Heart left ventricle (tissue), 13 donors: ENCODE results near the gene PRKCA.

Experiments used
- POLR2A ChIP-seq, 2 donors: fragments of 450-650 bp; IDR thresholded peaks; one replicate each; pipeline ENCODE4 v1.6.1; 2017; ENCODE audit warnings: antibody characterized with exemption in 2 of 2, mild to moderate bottlenecking in 2 of 2, moderate library complexity in 2 of 2
- TF ChIP-seq, protein P1 (sequence below), 12 donors: fragments of 200-600 bp; sonication (generic) in 4 of 12; IDR thresholded peaks; one replicate each; pipeline versions ENCODE4 v1.5.0 to v1.8.0; 2018 to 2022; ENCODE audit warnings: antibody characterized with exemption in 12 of 12, mild to moderate bottlenecking in 5 of 12
- donor health status: ischemic (EF 13 %, LVEDD 7.1; RV severe dilation, severe dysfunction).
- donor health status: DM: no; HTN: yes; CAD: no.
- donor health status: DM: no; HTN: no; CAD: no.
- donor health status: ischemic (EF 25% LVEDD 6.9; RV normal size, moderate dysfunction).
- donor health status: ischemic (EF 25% LVEDD 5.7; RV mildly dilated, moderate dysfunction).
- donor health status: ischemic (EF 35%, LVEDD 5.7; RV mildly dilated, moderate dysfunction).
- donor health status: nonischemic (EF 11% LVEDD 7.7; RV severe dilation, severe dysfunction).
- donor health status: DM: yes; HTN: yes; CAD: no.
- donor health status: PGD.
- donor health status: ischemic (EF 29% LVEDD 5.4; RV normal size, mild dysfunction).
- donor health status: nonischemic (EF 23%, LVEDD 6.1; RV moderate dilation, normal function).

DNA sequence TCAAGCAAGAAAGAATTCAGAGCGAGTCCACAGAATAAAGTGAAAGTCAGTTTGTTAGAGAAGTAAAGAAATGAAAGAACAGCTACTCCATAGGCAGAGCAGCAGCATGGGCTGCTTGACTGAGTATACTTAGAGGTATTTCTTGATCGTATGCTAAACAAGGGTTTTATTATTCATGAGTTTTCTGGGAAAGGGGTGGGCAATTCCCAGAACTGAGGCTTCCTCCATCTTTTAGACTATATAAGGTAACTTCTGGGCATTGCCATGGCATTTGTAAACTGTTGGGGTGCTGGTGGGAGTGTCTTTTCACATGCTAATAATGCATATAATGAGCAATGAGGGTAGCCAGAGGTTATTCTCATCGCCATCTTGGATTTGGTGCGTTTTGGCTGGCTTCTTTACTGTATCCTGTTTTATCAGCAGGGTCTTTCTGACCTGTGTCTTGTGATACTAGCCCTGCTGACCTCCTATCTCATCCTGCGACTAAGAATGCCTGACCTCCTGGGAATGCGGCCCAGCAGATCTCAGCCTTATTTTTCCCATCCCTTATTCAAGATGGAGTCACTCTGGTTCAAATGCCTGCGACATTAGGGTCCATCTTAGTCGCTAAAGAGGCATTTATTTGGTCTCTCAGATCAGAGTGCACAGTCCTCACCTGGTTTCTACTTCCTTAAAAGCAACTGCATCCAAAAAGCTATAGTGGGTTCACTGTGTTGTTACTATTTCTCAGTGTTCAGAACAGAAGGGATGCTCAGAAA, 432.0 kb downstream of the PRKCA start:
- TF ChIP-seq, protein P1, sequence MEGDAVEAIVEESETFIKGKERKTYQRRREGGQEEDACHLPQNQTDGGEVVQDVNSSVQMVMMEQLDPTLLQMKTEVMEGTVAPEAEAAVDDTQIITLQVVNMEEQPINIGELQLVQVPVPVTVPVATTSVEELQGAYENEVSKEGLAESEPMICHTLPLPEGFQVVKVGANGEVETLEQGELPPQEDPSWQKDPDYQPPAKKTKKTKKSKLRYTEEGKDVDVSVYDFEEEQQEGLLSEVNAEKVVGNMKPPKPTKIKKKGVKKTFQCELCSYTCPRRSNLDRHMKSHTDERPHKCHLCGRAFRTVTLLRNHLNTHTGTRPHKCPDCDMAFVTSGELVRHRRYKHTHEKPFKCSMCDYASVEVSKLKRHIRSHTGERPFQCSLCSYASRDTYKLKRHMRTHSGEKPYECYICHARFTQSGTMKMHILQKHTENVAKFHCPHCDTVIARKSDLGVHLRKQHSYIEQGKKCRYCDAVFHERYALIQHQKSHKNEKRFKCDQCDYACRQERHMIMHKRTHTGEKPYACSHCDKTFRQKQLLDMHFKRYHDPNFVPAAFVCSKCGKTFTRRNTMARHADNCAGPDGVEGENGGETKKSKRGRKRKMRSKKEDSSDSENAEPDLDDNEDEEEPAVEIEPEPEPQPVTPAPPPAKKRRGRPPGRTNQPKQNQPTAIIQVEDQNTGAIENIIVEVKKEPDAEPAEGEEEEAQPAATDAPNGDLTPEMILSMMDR (IDR thresholded peaks at IDR 0.05): no peak
- no peak for TF ChIP-seq POLR2A (IDR thresholded peaks at IDR 0.05)
